Measurements from ENCODE around the gene ARL4A.

DNA sequence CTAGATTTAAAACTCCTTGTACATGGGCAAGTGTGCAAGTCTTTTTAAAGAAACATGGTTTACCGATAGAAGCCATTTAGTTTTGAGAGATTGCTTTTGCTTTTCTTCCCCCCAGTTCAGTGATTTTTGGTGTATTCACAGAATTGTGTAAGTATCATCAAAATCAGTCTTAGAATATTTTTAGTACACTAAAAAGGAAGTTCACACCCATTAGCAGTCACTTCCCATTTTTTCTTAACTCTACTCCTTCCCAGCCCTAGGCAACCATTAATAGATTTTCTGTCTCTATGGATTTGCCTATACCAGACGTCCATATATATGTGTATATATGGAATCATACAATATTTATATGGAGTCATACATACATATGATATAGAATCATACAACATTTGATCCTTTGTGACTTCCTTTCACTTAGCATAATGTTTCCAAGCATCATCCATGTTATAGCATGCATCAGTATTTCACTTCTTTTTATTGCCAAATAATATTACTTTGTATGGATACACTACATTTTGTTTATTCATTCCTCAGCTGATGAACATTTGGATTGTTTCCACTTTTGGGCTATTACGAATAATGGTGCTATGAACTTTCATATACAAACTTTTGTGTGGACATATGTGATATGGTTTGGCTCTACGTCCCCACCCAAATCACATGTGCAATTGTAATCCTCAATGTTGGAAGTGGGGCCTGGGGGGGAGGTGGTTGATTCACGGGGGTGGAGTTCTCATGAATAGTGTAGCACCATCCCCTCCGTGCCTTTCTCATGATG lies 16.5 kb upstream of the ARL4A start:
- TF ChIP-seq EP300 (IDR thresholded peaks at IDR 0.05) (no peak), CTCF (IDR thresholded peaks at IDR 0.05) (no peak)
